ENCODE measurements around the gene KRTAP1-1. TPM values are rescaled to one million over a fixed set of nuclear protein-coding genes. Genes with fewer than 3 reads are reported as not detected.

KRTAP1-1 gene
- total and polyA plus RNA-seq, 8 donors, result not detected

GRCh38 chr17:40993839-40994238 is 47.4 kb downstream of the KRTAP1-1 start, which contains the start of gene KRTAP3-3:
TSS of gene KRTAP3-3 (minus strand) at chr17:40994164. CDS start at chr17:40994097, 67 bp downstream.
- TF ChIP-seq EP300 (IDR thresholded peaks at IDR 0.05), result no peak
- TF ChIP-seq POLR2AphosphoS5 (IDR thresholded peaks at IDR 0.05), result no peak
- TF ChIP-seq CTCF (IDR thresholded peaks at IDR 0.05), result no peak
- TF ChIP-seq POLR2A (IDR thresholded peaks at IDR 0.05), result no peak
- 27 to 49% (median 39%) methylated on average over 4 of the region's 4 CpGs for WGBS, 5 donors
- no peak for DNase-seq
- no peaks in the 10 kb centered on the region for H3K36me3 ChIP-seq
- H3K4me1 ChIP-seq, result no peaks in the 10 kb centered on the region
- H3K27ac ChIP-seq, result no peak within 1 kb of the TSS
- no peaks in the 10 kb centered on the region for H3K9me3 ChIP-seq
- intact Hi-C loops (cut with DNase I; ENCODE audit: low total_unique reads), result no loop called here
- peaks cover 0 to 36% (median 0%) of the 10 kb centered on the region in 3 donors for H3K27me3 ChIP-seq
- no peak within 1 kb of the TSS for H3K4me3 ChIP-seq

GRCh38 chr17:40993084-40993483 is 48.2 kb downstream of the KRTAP1-1 start:
- intact Hi-C loops (cut with DNase I; ENCODE audit: low total_unique reads), result no loop called here
- Histone ChIP-seq H3K4me1 (no peaks in the 10 kb centered on the region), H3K4me3 (no peak overlapping the region), H3K27me3 (peaks cover 0 to 32% (median 0%) of the 10 kb centered on the region in 3 donors), H3K27ac (no peak overlapping the region), H3K9me3 (no peaks in the 10 kb centered on the region), H3K36me3 (no peaks in the 10 kb centered on the region)
- TF ChIP-seq POLR2AphosphoS5 (IDR thresholded peaks at IDR 0.05), result no peak
- no peak for TF ChIP-seq CTCF (IDR thresholded peaks at IDR 0.05)
- no peak for TF ChIP-seq POLR2A (IDR thresholded peaks at IDR 0.05)
- TF ChIP-seq EP300 (IDR thresholded peaks at IDR 0.05), result no peak
- no peak for DNase-seq
- WGBS, 5 donors, result 89 to 97% (median 94%) methylated on average over 2 of the region's 2 CpGs

- 79 to 91% (median 87%) methylated on average over 3 of the region's 3 CpGs for WGBS, 5 donors
- no peak overlapping the region for H3K4me3 ChIP-seq
- H3K36me3 ChIP-seq, result no peaks in the 10 kb centered on the region
- peaks cover 0 to 31% (median 0%) of the 10 kb centered on the region in 3 donors for H3K27me3 ChIP-seq
- no peak for DNase-seq
- no peak overlapping the region for H3K27ac ChIP-seq
- intact Hi-C loops (cut with DNase I; ENCODE audit: low total_unique reads), result no loop called here
- H3K9me3 ChIP-seq, result no peaks in the 10 kb centered on the region
- TF ChIP-seq EP300 (IDR thresholded peaks at IDR 0.05) (no peak), POLR2A (IDR thresholded peaks at IDR 0.05) (no peak), POLR2AphosphoS5 (IDR thresholded peaks at IDR 0.05) (no peak), CTCF (IDR thresholded peaks at IDR 0.05) (no peak)
- no peaks in the 10 kb centered on the region for H3K4me1 ChIP-seq
Observed at GRCh38 chr17:40992666-40993065, 48.6 kb downstream of the KRTAP1-1 start.

Small RNA genes within 50 kb of the gene (small RNA-seq; reads per million reads assigned to genes)
- 0 reads per million in 4 donors for gene KRTAP3-4P

Other genes starting within 250 kb of the KRTAP1-1 start
Only the 30 nearest of the 37 such genes appear.
- 10 to 100 TPM in 2 of 5 donors, 1 to 10 TPM in 1, not detected in 2; 1.1 to 57.6 (median 14.0) TPM for gene KRT12, start 174.2 kb downstream of the KRTAP1-1 start, total RNA-seq
- gene KRT12, start 174.2 kb downstream of the KRTAP1-1 start, polyA plus RNA-seq, result under 1 TPM in 1 of 3 donors, not detected in 2; 0.61 TPM
- 100 to 1,000 TPM in 2 of 5 donors, 10 to 100 TPM in 1, not detected in 2; 72.0 to 121 (median 101) TPM for gene KRT20, start 156.2 kb downstream of the KRTAP1-1 start, total RNA-seq
- gene KRT20, start 156.2 kb downstream of the KRTAP1-1 start, polyA plus RNA-seq, result 100 to 1,000 TPM in 1 of 3 donors, 1 to 10 TPM in 2; 3.9 to 370 (median 4.4) TPM
- gene KRT23, start 103.8 kb downstream of the KRTAP1-1 start, total RNA-seq, result not detected
- 1 to 10 TPM in 2 of 3 donors, not detected in 1; 1.1 to 2.6 TPM for gene KRT23, start 103.8 kb downstream of the KRTAP1-1 start, polyA plus RNA-seq
- gene KRT39, start 74.5 kb downstream of the KRTAP1-1 start, total RNA-seq, result not detected
- gene KRT39, start 74.5 kb downstream of the KRTAP1-1 start, polyA plus RNA-seq, result not detected
- not detected for gene KRT40, start 57.1 kb downstream of the KRTAP1-1 start, total RNA-seq
- under 1 TPM in 1 of 3 donors, not detected in 2; 0.10 TPM for gene KRT40, start 57.1 kb downstream of the KRTAP1-1 start, polyA plus RNA-seq
- gene KRTAP3-3, start 47.3 kb downstream of the KRTAP1-1 start, total RNA-seq, result not detected
- not detected for gene KRTAP3-3, start 47.3 kb downstream of the KRTAP1-1 start, polyA plus RNA-seq
- gene KRTAP3-2, start 41.5 kb downstream of the KRTAP1-1 start, total RNA-seq, result not detected
- gene KRTAP3-2, start 41.5 kb downstream of the KRTAP1-1 start, polyA plus RNA-seq, result not detected
- not detected for gene KRTAP3-1, start 32.3 kb downstream of the KRTAP1-1 start, total RNA-seq
- not detected for gene KRTAP3-1, start 32.3 kb downstream of the KRTAP1-1 start, polyA plus RNA-seq
- not detected for gene KRTAP1-5, start 14.2 kb downstream of the KRTAP1-1 start, total RNA-seq
- not detected for gene KRTAP1-5, start 14.2 kb downstream of the KRTAP1-1 start, polyA plus RNA-seq
- gene KRTAP1-4, start 11.3 kb downstream of the KRTAP1-1 start, total RNA-seq, result not detected
- gene KRTAP1-4, start 11.3 kb downstream of the KRTAP1-1 start, polyA plus RNA-seq, result not detected
- not detected for gene KRTAP1-3, start 6.6 kb downstream of the KRTAP1-1 start, total RNA-seq
- gene KRTAP1-3, start 6.6 kb downstream of the KRTAP1-1 start, polyA plus RNA-seq, result not detected
- not detected for gene KRTAP2-1, start 5.9 kb upstream of the KRTAP1-1 start, total RNA-seq
- not detected for gene KRTAP2-1, start 5.9 kb upstream of the KRTAP1-1 start, polyA plus RNA-seq
- not detected for gene KRTAP2-2, start 13.8 kb upstream of the KRTAP1-1 start, total RNA-seq
- gene KRTAP2-2, start 13.8 kb upstream of the KRTAP1-1 start, polyA plus RNA-seq, result not detected
- not detected for gene KRTAP2-3, start 18.7 kb upstream of the KRTAP1-1 start, total RNA-seq
- gene KRTAP2-3, start 18.7 kb upstream of the KRTAP1-1 start, polyA plus RNA-seq, result not detected
- gene KRTAP2-4, start 24.4 kb upstream of the KRTAP1-1 start, total RNA-seq, result not detected
- gene KRTAP2-4, start 24.4 kb upstream of the KRTAP1-1 start, polyA plus RNA-seq, result not detected
- gene KRTAP4-7, start 42.7 kb upstream of the KRTAP1-1 start, total RNA-seq, result not detected
- not detected for gene KRTAP4-7, start 42.7 kb upstream of the KRTAP1-1 start, polyA plus RNA-seq
- not detected for gene KRTAP4-8, start 56.7 kb upstream of the KRTAP1-1 start, total RNA-seq
- gene KRTAP4-8, start 56.7 kb upstream of the KRTAP1-1 start, polyA plus RNA-seq, result not detected
- gene KRTAP4-16, start 60.8 kb upstream of the KRTAP1-1 start, total RNA-seq, result not detected
- not detected for gene KRTAP4-16, start 60.8 kb upstream of the KRTAP1-1 start, polyA plus RNA-seq
- not detected for gene KRTAP4-9, start 63.9 kb upstream of the KRTAP1-1 start, total RNA-seq
- not detected for gene KRTAP4-9, start 63.9 kb upstream of the KRTAP1-1 start, polyA plus RNA-seq
- not detected for gene KRTAP4-11, start 76.9 kb upstream of the KRTAP1-1 start, total RNA-seq
- not detected for gene KRTAP4-11, start 76.9 kb upstream of the KRTAP1-1 start, polyA plus RNA-seq
- not detected for gene KRTAP4-12, start 82.7 kb upstream of the KRTAP1-1 start, total RNA-seq
- not detected for gene KRTAP4-12, start 82.7 kb upstream of the KRTAP1-1 start, polyA plus RNA-seq
- gene KRTAP4-6, start 99.1 kb upstream of the KRTAP1-1 start, total RNA-seq, result not detected
- not detected for gene KRTAP4-6, start 99.1 kb upstream of the KRTAP1-1 start, polyA plus RNA-seq
- gene KRTAP4-5, start 108.4 kb upstream of the KRTAP1-1 start, total RNA-seq, result not detected
- gene KRTAP4-5, start 108.4 kb upstream of the KRTAP1-1 start, polyA plus RNA-seq, result not detected
- not detected for gene KRTAP4-4, start 119.3 kb upstream of the KRTAP1-1 start, total RNA-seq
- gene KRTAP4-4, start 119.3 kb upstream of the KRTAP1-1 start, polyA plus RNA-seq, result not detected
- gene KRTAP4-3, start 126.8 kb upstream of the KRTAP1-1 start, total RNA-seq, result not detected
- gene KRTAP4-3, start 126.8 kb upstream of the KRTAP1-1 start, polyA plus RNA-seq, result not detected
- gene KRTAP4-2, start 136.8 kb upstream of the KRTAP1-1 start, total RNA-seq, result not detected
- gene KRTAP4-2, start 136.8 kb upstream of the KRTAP1-1 start, polyA plus RNA-seq, result not detected
- not detected for gene KRTAP4-1, start 143.5 kb upstream of the KRTAP1-1 start, total RNA-seq
- not detected for gene KRTAP4-1, start 143.5 kb upstream of the KRTAP1-1 start, polyA plus RNA-seq
- not detected for gene KRTAP9-1, start 148.4 kb upstream of the KRTAP1-1 start, total RNA-seq
- not detected for gene KRTAP9-1, start 148.4 kb upstream of the KRTAP1-1 start, polyA plus RNA-seq
- not detected for gene KRTAP9-2, start 185.2 kb upstream of the KRTAP1-1 start, total RNA-seq
- not detected for gene KRTAP9-2, start 185.2 kb upstream of the KRTAP1-1 start, polyA plus RNA-seq
- gene KRTAP9-3, start 191.0 kb upstream of the KRTAP1-1 start, total RNA-seq, result not detected
- gene KRTAP9-3, start 191.0 kb upstream of the KRTAP1-1 start, polyA plus RNA-seq, result not detected